ENCODE results near the gene OLFM4.

- TF ChIP-seq SP2 (IDR thresholded peaks at IDR 0.05; ENCODE audit: low read length) (no peak), TCF12 (IDR thresholded peaks at IDR 0.05; ENCODE audit: low read depth, low read length) (no peak), EP300 (IDR thresholded peaks at IDR 0.05; ENCODE audit: borderline replicate concordance in 1 of 2, low read depth in 2 of 2, low read length in 2 of 2) (no peak), CTCF (IDR thresholded peaks at IDR 0.05; ENCODE audit: control extremely low read depth in 1 of 3, insufficient read depth in 1 of 3, low read depth in 1 of 3, low read length in 3 of 3) (no peak), RAD21 (IDR thresholded peaks at IDR 0.05 in 1 of 2, conservative IDR thresholded peaks at IDR 0.05 in 1 of 2; ENCODE audit: low read depth in 2 of 2, low read length in 2 of 2) (no peak), EZH2 (IDR thresholded peaks at IDR 0.05; ENCODE audit: low read depth, low read length, severe bottlenecking) (no peak), CBX5 (IDR thresholded peaks at IDR 0.05; ENCODE audit: low read depth, low read length) (no peak)
These were observed 46.9 kb downstream of the OLFM4 start for GRCh38 chr13:53075356-53076041.
